Mucosa of rectum (tissue), 2 donors: ENCODE measurements around the gene ZNF692.
"Not testable (repeated sequence)": the region's sequence is repeated elsewhere in the genome, so short reads cannot be mapped to it uniquely, and the experiment has no call there.

Experiments
- H3K27ac ChIP-seq, 2 donors: one replicate each; pipeline ENCODE4 v1.7.0; 2013; ENCODE audit warnings: inconsistent platforms in 2 of 2, low read depth in 2 of 2, low read length in 2 of 2
- H3K27me3 ChIP-seq, 2 donors: one replicate each; pipeline ENCODE4 v1.7.0; 2013; ENCODE audit warnings: low read length in 2 of 2; ENCODE audit not compliant: control insufficient read depth in 2 of 2, insufficient read depth in 2 of 2
- H3K36me3 ChIP-seq, 2 donors: one replicate each; pipeline ENCODE4 v1.7.0; 2013; ENCODE audit warnings: low read length in 2 of 2; ENCODE audit not compliant: control insufficient read depth in 2 of 2, insufficient read depth in 2 of 2
- H3K4me1 ChIP-seq, 2 donors: one replicate each; pipeline ENCODE4 v1.7.0; 2013; ENCODE audit warnings: low read length in 2 of 2, mild to moderate bottlenecking in 1 of 2; ENCODE audit not compliant: control insufficient read depth in 2 of 2, insufficient read depth in 2 of 2
- H3K4me3 ChIP-seq, 2 donors: one replicate each; pipeline ENCODE4 v1.7.0; 2013; ENCODE audit warnings: low read length in 2 of 2
- H3K9ac ChIP-seq, 2 donors: one replicate each; pipeline ENCODE4 v1.7.0; 2013; ENCODE audit warnings: low read length in 2 of 2, low read depth in 1 of 2, mild to moderate bottlenecking in 1 of 2
- H3K9me3 ChIP-seq, 2 donors: one replicate each; pipeline ENCODE4 v1.7.0; 2013; ENCODE audit warnings: low read length in 2 of 2; ENCODE audit not compliant: control insufficient read depth in 2 of 2
- donor health status: healthy.
- donor health status: Normal muscosa, but diverticular disease.

The ZNF692 gene

GRCh38 chr1:248894837-248895236 lies 36.0 kb upstream of the ZNF692 start:
- Histone ChIP-seq H3K9me3 (no peaks in the 10 kb centered on the region), H3K27ac (no peak overlapping the region), H3K36me3 (no peaks in the 10 kb centered on the region), H3K4me1 (peaks cover 0 to 2% of the 10 kb centered on the region in 2 donors), H3K4me3 (no peak overlapping the region), H3K27me3 (peaks cover 2 to 4% of the 10 kb centered on the region in 2 donors), H3K9ac (no peak overlapping the region)

DNA sequence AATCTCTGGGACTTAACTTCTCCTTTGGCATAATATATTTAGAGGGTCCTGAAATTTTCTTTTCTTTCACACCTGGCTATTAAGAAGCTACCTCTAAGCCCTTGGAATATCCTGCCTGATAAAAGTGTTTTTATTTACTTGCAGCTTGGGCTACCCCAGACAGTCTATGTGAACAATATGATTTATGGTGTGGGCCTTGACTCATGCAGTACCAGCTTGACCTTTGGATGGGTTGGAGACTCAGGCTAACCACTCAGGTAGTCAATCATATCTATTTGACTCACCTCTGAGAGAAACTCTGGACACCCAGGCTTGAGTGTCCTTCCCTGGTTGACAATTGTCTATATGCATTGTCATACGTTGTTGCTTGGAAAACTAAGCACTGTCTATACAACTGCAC lies 33.7 kb upstream of the ZNF692 start:
- Histone ChIP-seq H3K27me3 (peaks cover 0 to 4% of the 10 kb centered on the region in 2 donors), H3K4me1 (peaks cover 0 to 2% of the 10 kb centered on the region in 2 donors), H3K36me3 (no peaks in the 10 kb centered on the region), H3K9ac (no peak overlapping the region), H3K27ac (no peak overlapping the region), H3K9me3 (no peaks in the 10 kb centered on the region), H3K4me3 (no peak overlapping the region)

DNA sequence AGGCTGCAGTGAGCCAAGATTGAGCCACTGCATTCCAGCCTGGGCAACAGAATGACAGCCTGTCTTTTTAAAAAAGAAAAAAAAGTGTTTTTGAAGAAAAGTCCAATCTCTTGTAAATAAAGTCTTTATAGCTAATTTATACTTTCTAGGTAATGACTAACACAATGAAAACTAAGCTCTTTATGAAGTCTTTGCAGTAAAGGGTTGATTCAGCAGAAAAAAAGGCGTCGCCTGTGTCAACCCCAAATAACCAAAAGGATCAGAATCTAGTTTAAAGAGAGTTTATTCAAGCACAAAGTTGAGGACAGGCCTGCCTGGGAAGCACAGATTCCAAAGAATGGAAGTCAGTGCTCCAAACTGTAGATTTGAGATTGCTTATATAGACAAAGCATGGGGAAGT lies 32.9 kb upstream of the ZNF692 start:
- no peaks in the 10 kb centered on the region for H3K9me3 ChIP-seq
- H3K4me3 ChIP-seq: no peak overlapping the region
- no peak overlapping the region for H3K9ac ChIP-seq
- peaks cover 0 to 4% of the 10 kb centered on the region in 2 donors for H3K27me3 ChIP-seq
- H3K27ac ChIP-seq: no peak overlapping the region
- H3K36me3 ChIP-seq: no peaks in the 10 kb centered on the region
- peaks cover 0 to 2% of the 10 kb centered on the region in 2 donors for H3K4me1 ChIP-seq

- Histone ChIP-seq H3K4me3 (no peak overlapping the region), H3K9me3 (no peaks in the 10 kb centered on the region), H3K27me3 (peaks cover 0 to 4% of the 10 kb centered on the region in 2 donors), H3K4me1 (peaks cover 0 to 2% of the 10 kb centered on the region in 2 donors), H3K9ac (no peak overlapping the region), H3K36me3 (no peaks in the 10 kb centered on the region), H3K27ac (no peak overlapping the region)
Measured at GRCh38 chr1:248890549-248891498, 31.9 kb upstream of the ZNF692 start.

DNA sequence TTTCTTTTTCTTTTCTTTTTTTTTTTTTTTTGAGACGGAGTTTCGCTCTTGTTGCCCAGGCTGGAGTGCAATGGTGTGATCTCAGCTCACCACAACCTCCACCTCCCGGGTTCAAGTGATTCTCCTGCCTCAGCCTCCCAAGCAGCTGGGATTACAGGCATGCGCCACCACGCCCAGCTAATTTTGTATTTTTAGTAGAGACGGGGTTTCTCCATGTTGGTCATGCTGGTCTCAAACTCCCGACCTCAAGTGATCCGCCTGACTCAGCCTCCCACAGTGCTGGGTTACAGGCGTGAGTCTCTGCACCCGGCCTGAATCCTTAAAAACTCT lies 31.0 kb upstream of the ZNF692 start:
- not testable (repeated sequence) for H3K36me3 ChIP-seq, H3K27ac ChIP-seq, H3K4me1 ChIP-seq, H3K9me3 ChIP-seq, H3K9ac ChIP-seq, H3K27me3 ChIP-seq, H3K4me3 ChIP-seq

- H3K27me3 ChIP-seq: peaks cover 0 to 4% of the 10 kb centered on the region in 2 donors
- H3K4me3 ChIP-seq: no peak overlapping the region
- no peak overlapping the region for H3K27ac ChIP-seq
- no peak overlapping the region for H3K9ac ChIP-seq
- H3K9me3 ChIP-seq: no peaks in the 10 kb centered on the region
- no peaks in the 10 kb centered on the region for H3K4me1 ChIP-seq
- no peaks in the 10 kb centered on the region for H3K36me3 ChIP-seq
Measured at GRCh38 chr1:248886237-248886895, 27.5 kb upstream of the ZNF692 start.

DNA sequence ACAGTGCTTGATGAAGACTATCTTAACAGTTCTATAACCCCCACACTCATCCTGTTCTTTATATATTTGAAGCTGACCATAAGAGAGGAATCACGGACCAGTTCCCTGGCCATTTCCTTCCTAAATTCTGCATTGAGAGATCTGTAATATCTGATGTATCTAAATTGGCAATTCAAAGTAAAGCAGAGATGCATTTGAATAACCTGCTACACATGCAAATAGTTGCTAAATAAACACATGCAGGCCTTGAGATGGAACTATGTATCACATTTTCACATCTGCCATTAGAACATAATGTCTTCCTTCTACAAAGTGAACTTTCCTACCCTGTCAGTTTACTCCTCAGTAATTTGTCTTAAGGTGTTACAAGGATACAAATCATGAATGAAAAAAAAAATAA lies 26.8 kb upstream of the ZNF692 start:
- no peak overlapping the region for H3K9ac ChIP-seq
- no peak overlapping the region for H3K4me3 ChIP-seq
- peaks cover 0 to 3% of the 10 kb centered on the region in 2 donors for H3K27me3 ChIP-seq
- no peaks in the 10 kb centered on the region for H3K9me3 ChIP-seq
- no peaks in the 10 kb centered on the region for H3K4me1 ChIP-seq
- H3K27ac ChIP-seq: no peak overlapping the region
- no peaks in the 10 kb centered on the region for H3K36me3 ChIP-seq

DNA sequence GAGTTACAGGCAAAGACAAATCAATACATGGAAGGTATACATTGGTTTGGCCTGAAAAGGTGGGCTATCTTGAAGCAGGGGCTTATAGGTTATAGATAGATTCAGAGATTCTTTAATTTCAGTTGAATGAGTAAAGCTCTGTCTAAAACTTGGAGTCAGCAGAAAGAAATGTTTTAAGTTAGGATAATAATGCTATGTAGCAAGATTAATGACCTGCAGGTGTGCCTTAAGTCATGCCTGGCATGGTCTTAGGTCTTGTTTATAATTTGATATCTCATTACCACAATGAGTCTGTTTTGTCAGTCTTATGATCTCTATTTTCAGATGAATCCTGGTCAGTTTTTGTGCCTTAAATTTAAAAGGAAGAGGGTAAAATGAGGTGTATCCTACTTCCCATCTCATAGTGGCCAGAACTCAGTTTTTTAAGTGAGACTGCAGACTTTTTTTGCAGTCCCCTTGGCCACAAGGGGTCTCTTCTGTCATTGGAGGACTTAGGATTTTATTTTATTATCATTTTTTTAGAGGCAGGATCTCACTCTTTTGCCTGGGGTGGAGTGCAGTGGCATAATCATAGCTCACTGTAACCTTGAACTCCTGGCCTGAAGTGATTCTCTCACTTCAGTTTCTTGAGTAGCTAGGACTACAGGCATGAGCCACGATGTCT lies 25.9 kb upstream of the ZNF692 start:
- Histone ChIP-seq H3K9ac (no peak overlapping the region), H3K4me1 (no peaks in the 10 kb centered on the region), H3K4me3 (no peak overlapping the region), H3K27ac (no peak overlapping the region), H3K27me3 (no peaks in the 10 kb centered on the region), H3K36me3 (no peaks in the 10 kb centered on the region), H3K9me3 (no peaks in the 10 kb centered on the region)

DNA sequence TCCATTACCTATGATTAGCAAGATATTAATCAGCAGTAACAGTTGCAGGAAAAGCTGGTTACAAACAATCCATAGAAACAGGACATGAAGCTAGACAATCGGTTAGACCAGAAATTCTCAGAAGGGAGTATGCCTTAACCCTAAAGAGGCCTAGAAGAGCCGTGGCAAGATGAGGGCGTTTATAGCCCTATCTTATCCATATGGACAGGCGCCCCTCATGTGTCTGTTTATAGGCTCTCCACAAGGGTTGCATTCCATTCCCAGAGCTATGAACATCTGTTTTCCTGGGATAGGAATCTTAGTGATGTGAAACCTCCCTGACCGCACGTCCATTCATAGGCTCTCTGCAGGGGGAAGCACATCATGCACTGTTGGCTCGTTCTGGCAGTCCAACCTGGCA lies 23.5 kb upstream of the ZNF692 start:
- H3K36me3 ChIP-seq, H3K27ac ChIP-seq: not testable (repeated sequence)

GRCh38 chr1:248881261-248881660 lies 22.4 kb upstream of the ZNF692 start:
- Histone ChIP-seq H3K4me1 (no peaks in the 10 kb centered on the region), H3K27ac (no peak overlapping the region), H3K4me3 (no peak overlapping the region), H3K36me3 (no peaks in the 10 kb centered on the region), H3K27me3 (no peaks in the 10 kb centered on the region), H3K9ac (no peak overlapping the region), H3K9me3 (no peaks in the 10 kb centered on the region)

More for the DNA sequence above, 23.5 kb upstream of the ZNF692 start:
- H3K4me3 ChIP-seq, H3K9ac ChIP-seq, H3K27me3 ChIP-seq, H3K4me1 ChIP-seq, H3K9me3 ChIP-seq: not testable (repeated sequence)
